Activated CD4-positive, CD25-positive, alpha-beta regulatory T cell treated with anti-CD3 and anti-CD28 coated beads, Interleukin-2, amount 50 U/mL, for 24 hours (primary cell): ENCODE data around the gene JDP2.

Source experiments
- ATAC-seq, 2 donors: fragments of 150-1000 bp; cut with Tn5 transposase; one replicate each; pipeline ENCODE4 v1.10.0; 2021; ENCODE audit warnings: mild to moderate bottlenecking in 1 of 2, moderate library complexity in 1 of 2

Gene JDP2

GRCh38 chr14:75519826-75520728, 92.3 kb downstream of the JDP2 start:
- no peak for ATAC-seq

DNA sequence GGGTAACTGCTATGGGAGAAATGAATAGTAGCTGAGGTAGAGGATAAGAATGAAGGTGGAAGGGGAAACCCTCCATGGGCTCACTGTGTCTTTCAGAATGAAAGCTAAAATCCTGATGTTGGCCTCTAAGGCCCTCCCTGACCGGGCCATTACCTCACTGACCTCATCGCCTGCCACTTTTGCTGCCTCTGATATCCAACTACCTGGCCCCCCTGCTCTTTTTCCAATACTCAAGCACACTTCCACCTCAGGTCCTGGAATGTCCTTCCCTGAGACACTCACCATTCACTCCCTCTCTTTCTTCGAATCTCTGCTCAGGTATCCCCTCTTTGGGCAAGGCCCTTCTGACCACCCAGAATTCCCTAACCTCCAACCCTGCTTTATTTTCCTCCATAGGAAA, 93.0 kb downstream of the JDP2 start:
- ATAC-seq = no peak

- peak; percentile 46 to 48 for ATAC-seq
Measured at GRCh38 chr14:75521415-75522199, 93.8 kb downstream of the JDP2 start.

GRCh38 chr14:75522224-75522982, 94.6 kb downstream of the JDP2 start, which contains the start of gene BATF:
TSS of gene BATF (plus strand) at chr14:75522469. CDS start at chr14:75522683, 214 bp downstream.
- peak; percentile 64 to 68 for ATAC-seq

DNA sequence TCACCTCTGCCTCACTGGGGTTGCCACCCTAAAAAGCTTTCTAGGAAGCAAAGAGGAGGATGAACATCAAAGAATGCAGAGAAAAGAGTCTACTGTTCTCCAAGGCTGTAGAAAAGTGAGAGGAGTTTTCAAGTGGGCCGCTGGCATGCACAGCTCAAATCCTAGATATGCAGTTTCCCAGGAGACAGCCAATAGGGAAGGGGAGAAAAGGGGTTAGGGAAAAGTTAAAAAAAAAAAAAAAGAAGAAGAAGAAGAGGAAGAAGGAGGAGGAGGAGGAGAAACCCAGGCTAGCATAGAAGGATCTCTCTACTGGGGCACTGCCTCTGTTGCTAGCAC, 95.1 kb downstream of the JDP2 start:
- no peak for ATAC-seq
